ENCODE measurements around the gene ASB16. TPM values are rescaled to one million over a fixed set of nuclear protein-coding genes. Genes with fewer than 3 reads are reported as not detected.

Gene ASB16
- total and polyA plus RNA-seq, 10 of the 15 experiments (the other 5 are each of a cell fraction or from before 2014, with no cell fraction given): 0.07 to 1.1 (median 0.44) TPM; not detected in 5

DNA sequence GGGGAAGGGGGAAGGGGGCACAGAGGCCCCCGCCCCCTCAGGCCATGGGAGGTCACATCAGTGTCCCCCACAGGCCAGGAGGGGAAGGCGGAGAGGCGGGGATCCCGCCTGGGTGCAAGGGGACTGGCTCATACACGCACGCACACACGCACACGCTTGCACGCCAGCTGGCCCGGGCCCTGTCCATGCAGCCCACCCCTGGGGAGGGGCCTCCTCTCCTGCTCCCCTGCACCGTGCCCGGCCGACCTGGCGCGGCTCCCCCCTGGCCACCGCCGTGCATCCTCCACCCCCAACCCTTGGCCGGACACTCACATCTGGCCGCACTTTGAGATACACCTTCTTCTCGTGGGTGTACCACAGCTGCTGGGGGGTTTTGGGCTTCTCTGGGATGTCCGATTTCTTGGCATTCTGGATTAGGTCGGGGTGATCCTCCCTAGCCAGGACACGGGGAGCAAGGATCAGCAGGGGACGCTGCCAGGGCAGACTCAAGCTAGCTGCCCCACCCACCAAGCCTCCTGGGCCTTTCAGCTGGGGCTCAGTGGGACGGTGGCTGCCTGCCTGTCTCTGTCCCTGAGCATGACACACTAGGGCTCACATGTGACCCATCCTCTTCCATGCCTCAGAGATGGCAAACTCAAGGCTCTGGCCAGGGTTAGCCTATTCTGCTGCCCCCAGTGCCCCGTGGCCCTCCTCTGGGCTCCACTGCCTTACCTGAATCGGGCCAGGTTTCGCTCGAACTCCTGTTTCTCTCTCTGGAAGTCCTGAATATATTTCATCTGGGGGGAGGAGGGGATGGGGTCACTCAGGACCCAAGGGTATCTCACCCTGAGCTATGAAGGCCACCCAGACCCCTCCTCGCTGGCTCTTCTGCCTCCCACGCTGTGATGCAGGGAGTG is 42.3 kb downstream of the ASB16 start (continued):
- TF ChIP-seq ATF3 (IDR thresholded peaks at IDR 0.05; ENCODE audit: borderline replicate concordance, extremely low read depth, low read depth, low read length) (no peak), WRNIP1 (IDR thresholded peaks at IDR 0.05; ENCODE audit: borderline replicate concordance, low read depth, low read length) (no peak), RBBP5 (conservative IDR thresholded peaks at IDR 0.05) (no peak), FOS (IDR thresholded peaks at IDR 0.05; ENCODE audit: borderline replicate concordance, extremely low read depth, insufficient read length) (no peak), KAT2A (conservative IDR thresholded peaks at IDR 0.05; ENCODE audit: control insufficient read depth, low read depth, low read length) (no peak), ZBED1 (IDR thresholded peaks at IDR 0.05; ENCODE audit: borderline replicate concordance) (no peak), SPI1 (IDR thresholded peaks at IDR 0.05; ENCODE audit: borderline replicate concordance, insufficient read depth, low read depth, low read length) (no peak), ELK1 (IDR thresholded peaks at IDR 0.05; ENCODE audit: low read depth, low read length) (no peak), POLR2AphosphoS5 (IDR thresholded peaks at IDR 0.05; ENCODE audit: low read length) (peak; percentile 28), CUX1 (IDR thresholded peaks at IDR 0.05; ENCODE audit: insufficient replicate concordance, low read depth, low read length) (no peak), ETV6 (conservative IDR thresholded peaks at IDR 0.05 in 1 of 2, IDR thresholded peaks at IDR 0.05 in 1 of 2; ENCODE audit: borderline replicate concordance in 1 of 2, low read depth in 1 of 2) (no peak), ZNF384 (IDR thresholded peaks at IDR 0.05; ENCODE audit: borderline replicate concordance, low read depth, low read length) (no peak), FOXM1 (IDR thresholded peaks at IDR 0.05; ENCODE audit: low read depth, low read length) (no peak), RAD51 (IDR thresholded peaks at IDR 0.05) (no peak)
- TF ChIP-seq, protein P1, sequence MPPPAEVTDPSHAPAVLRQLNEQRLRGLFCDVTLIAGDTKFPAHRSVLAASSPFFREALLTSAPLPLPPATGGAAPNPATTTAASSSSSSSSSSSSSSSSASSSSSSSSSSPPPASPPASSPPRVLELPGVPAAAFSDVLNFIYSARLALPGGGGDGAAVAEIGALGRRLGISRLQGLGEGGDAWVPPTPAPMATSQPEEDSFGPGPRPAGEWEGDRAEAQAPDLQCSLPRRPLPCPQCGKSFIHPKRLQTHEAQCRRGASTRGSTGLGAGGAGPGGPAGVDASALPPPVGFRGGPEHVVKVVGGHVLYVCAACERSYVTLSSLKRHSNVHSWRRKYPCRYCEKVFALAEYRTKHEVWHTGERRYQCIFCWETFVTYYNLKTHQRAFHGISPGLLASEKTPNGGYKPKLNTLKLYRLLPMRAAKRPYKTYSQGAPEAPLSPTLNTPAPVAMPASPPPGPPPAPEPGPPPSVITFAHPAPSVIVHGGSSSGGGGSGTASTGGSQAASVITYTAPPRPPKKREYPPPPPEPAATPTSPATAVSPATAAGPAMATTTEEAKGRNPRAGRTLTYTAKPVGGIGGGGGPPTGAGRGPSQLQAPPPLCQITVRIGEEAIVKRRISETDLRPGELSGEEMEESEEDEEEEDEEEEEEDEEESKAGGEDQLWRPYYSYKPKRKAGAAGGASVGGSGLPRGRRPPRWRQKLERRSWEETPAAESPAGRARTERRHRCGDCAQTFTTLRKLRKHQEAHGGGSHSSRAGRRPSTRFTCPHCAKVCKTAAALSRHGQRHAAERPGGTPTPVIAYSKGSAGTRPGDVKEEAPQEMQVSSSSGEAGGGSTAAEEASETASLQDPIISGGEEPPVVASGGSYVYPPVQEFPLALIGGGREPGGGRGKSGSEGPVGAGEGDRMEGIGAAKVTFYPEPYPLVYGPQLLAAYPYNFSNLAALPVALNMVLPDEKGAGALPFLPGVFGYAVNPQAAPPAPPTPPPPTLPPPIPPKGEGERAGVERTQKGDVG (CRISPR knock-in tag; IDR thresholded peaks at IDR 0.05): no peak
